Spleen (tissue), 7 donors: ENCODE measurements around the gene SLC8A1.

Source experiments
- CTCF ChIP-seq, 11 experiments: fragments of 200-600 bp in 7 of 11; fragments of 450-650 bp in 4 of 11; sonication (generic) in 4 of 11; IDR thresholded peaks in 8 of 11; conservative IDR thresholded peaks in 3 of 11; 1 replicate in 7 of 11; 2 replicates in 4 of 11; pipeline versions ENCODE4 v1.4.0 to v1.8.0; 2016 to 2021; ENCODE audit warnings: antibody characterized with exemption in 11 of 11, inconsistent platforms in 4 of 11, mild to moderate bottlenecking in 1 of 11
- POLR2AphosphoS5 ChIP-seq, 3 donors: sonication (generic); formaldehyde crosslinking; IDR thresholded peaks; one replicate each; pipeline ENCODE4 v1.5.1; 2017; ENCODE audit warnings: antibody characterized with exemption in 3 of 3
- donor health status: DM: no; HTN: no; CAD: no; lungs with moderate emphysema.
- donor health status: DM: no; HTN: no; CAD: no.
- donor health status: DM: no; HTN: no; CAD: no.

GRCh38 chr2:40456926-40457325, 5.0 kb upstream of the SLC8A1 start:
- no peak for TF ChIP-seq CTCF (IDR thresholded peaks at IDR 0.05 in 8 of 11, conservative IDR thresholded peaks at IDR 0.05 in 3 of 11)
- no peak for TF ChIP-seq POLR2AphosphoS5 (IDR thresholded peaks at IDR 0.05)
